ENCODE results near the gene KRTAP9-7.

The KRTAP9-7 gene

DNA sequence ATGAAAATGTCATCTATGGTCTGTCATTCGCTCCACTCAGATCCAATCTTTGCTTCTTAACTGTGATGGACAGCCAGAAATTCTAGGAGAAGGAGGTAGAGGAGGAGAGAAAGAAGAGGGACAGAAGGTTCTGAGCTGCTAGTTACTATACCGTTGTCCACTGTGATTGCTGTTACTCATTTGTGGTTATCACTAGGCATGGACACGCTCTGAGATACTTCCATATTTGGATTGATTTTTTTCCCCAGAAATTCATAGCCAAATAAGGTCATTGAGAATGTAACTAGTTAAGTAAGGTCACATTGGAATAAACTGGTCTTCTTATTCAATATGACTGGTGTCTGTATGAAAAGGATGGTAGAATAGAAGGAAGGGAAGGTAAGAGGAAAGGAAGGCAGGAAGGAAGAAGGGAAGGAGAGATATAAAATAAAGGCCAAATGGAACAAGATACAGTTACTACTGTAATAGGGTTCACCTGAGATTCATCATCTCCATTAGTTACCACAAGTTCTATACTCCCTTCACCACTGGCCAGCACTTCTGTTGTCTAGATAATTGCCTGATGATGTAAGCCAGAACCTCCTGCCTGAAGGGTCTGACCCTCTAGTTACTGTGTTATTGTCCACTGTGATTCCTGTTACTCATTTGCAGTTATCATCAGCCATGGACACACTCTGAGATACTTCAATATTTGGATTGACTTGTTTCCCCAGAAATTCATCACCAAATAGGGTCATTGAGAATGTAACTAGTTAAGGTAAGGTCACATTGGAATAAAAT is 2.9 kb downstream of the KRTAP9-7 start:
- DNase-seq: peak; percentile 21

GRCh38 chr17:41284043-41284442 is 8.5 kb downstream of the KRTAP9-7 start:
- peak; percentile 94 for DNase-seq

GRCh38 chr17:41284546-41284945 is 9.0 kb downstream of the KRTAP9-7 start:
- no peak for DNase-seq

DNA sequence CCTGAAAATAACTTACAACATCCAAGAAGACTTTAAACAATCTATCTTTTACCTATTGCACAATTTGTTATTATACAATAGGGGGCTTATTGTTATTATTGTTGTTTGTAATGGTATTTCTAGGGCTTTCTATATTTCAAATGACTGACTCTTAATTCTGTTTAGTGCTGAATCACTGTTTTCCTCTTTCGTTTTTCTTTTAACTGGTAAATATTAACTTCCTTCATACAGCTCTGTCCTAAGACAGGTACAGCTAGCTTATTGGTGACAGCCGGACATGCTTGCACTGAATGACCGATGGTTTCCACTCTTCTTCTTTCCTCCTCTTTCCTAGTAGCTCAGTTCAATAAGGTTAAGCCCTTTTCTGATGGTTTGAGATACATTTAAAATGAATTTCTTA is 11.6 kb downstream of the KRTAP9-7 start:
- DNase-seq: no peak

- peak; percentile 47 for DNase-seq
Measured at GRCh38 chr17:41294016-41294415, 18.5 kb downstream of the KRTAP9-7 start.

GRCh38 chr17:41296846-41297245 is 21.3 kb downstream of the KRTAP9-7 start:
- no peak for DNase-seq

GRCh38 chr17:41298458-41299135 is 23.1 kb downstream of the KRTAP9-7 start:
- DNase-seq: no peak

DNA sequence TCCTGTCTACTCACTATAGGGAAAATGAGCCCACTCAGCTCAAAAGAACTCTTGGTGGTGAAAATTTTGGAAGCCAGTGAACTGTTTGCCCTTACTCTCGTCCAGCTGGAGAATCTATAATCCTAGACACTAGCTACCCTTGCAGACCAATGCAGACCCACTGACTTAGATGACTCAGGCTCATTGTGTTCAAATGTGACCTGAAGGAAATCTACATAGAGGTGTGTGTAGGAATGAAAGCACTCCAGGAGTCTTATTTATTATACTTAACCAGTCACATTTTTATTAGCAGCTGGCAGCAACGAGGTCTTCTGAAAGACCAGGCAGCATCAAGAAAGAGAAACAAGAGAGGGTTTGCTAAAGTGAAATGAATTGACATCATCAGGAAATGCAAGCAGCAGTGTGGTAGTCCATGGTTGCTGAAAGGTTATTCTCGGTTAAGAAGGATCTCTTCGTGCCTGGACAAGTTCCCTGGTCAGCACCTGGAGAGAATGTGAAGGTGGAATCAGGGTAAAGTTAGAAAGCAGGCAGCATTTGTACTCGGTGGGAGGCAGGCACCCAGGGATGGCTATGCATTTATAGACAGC is 25.8 kb downstream of the KRTAP9-7 start:
- no peak for DNase-seq

DNA sequence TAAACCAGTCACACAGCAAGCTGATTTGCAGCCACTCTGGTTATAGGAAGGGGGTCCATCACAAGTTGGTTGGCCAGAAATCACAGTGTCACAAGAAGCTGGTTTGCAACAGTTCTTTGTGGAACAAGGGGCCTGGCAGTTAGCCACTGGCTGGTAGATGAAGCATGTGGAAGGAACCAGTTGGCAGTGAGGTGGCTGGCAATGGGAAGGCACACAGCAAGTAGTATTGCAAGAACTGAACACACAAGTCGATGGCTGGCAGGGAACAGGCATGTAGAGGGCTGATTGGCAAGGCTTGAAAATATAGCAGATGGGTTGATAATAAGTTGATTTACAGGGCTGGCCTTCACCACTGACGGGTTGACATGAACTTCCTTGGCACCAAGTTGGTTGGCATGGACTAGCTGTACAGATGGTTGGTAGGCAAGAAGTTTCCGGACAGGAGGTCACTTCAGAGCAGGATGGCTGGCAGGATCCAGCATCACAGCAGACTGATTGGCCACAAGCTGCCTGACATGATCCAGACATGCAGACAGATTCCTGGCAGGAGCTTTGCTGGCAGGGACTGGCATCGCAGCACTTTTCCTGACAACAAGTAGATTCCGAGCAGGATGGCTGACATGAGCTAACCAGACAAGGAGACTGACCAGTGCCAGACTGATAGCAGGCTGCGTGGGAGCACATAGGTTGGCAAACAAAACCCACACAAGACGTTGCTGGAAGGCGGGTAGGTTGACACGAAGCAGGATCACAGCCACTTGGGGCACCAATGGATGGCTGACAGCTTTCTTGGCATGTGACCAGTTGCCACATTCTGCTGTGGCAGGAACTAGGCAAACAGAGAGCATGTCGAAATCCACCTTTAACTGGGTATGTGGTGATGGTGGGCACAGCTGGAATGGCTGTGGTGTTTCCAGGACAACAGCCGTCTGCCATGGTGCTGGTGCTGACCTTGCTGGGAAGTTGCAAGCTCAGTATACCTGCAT is 26.7 kb downstream of the KRTAP9-7 start, which contains the start of gene KRTAP29-1:
TSS of gene KRTAP29-1 (minus strand) at position 936 of the 986 bp plus-strand sequence. CDS start at position 936, 0 bp downstream.
- DNase-seq: no peak

- no peak for DNase-seq
Measured at GRCh38 chr17:41302981-41303380, 27.5 kb downstream of the KRTAP9-7 start.

DNA sequence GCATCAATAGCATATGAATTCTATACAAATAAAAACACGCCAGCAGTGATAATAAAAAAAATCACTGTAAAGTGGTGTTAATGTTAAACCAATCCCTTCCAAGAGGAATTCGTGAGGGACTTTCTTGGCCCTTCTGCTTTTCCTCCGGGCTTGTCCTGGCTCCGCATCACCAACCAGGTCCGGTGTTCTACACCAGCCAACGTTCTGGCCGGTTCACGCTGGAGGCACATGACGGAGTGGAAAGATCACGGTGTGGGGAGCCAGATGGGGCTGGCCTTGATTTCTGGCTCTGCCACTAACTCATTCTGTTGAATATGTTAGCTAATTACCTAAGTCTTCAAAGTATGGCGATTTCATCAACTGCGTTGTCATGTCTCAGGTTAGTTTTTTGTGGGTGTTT is 28.6 kb downstream of the KRTAP9-7 start:
- no peak for DNase-seq

DNA sequence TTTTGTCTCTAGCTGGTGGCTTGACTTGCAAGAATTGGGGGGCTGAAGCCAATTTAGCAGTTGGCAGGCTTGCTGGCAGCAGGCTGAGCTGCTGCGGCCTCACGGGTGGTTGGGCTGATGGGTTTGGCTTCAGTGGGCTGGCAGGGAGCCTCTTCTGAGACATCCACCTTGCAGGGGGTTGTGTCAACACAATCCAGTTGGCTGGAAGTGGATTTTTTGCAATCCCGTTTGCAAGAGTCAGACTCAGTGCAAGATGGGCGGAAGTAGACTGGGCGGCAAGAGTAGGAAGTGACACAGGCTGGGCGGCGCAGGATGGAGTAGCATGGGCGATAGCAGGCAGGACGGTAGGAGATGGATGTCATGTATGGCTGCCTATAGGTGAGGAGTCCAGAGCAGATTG is 32.1 kb downstream of the KRTAP9-7 start:
- peak; percentile 28 for DNase-seq

- DNase-seq: no peak
Measured at GRCh38 chr17:41308251-41308917, 32.9 kb downstream of the KRTAP9-7 start.

- DNase-seq: no peak
Measured at GRCh38 chr17:41308918-41309359, 33.4 kb downstream of the KRTAP9-7 start, which contains the start of gene KRTAP16-1. Gene KRTAP16-1, minus strand, starts transcription at chr17:41309309. Its CDS starts 56 bp downstream, at chr17:41309253.

DNA sequence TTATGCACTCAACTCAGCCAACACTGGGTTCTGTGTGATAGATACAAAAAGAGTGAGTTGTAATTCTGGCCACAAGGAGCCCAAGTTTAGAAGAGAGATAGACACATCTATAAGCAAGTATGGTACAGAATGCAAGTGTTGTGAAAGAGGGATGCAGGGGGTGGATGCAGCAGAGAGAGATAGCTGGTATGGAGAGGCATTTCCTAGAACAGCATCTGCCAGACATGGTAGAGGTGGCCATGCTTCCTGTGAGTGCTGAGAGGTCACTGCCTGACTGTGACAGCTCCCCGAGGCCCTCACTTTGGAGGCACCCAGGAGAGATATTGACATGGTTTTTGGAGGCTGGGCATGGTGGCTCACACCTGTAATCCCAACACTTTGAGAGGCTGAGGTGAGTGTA is 35.6 kb downstream of the KRTAP9-7 start:
- DNase-seq: no peak

DNA sequence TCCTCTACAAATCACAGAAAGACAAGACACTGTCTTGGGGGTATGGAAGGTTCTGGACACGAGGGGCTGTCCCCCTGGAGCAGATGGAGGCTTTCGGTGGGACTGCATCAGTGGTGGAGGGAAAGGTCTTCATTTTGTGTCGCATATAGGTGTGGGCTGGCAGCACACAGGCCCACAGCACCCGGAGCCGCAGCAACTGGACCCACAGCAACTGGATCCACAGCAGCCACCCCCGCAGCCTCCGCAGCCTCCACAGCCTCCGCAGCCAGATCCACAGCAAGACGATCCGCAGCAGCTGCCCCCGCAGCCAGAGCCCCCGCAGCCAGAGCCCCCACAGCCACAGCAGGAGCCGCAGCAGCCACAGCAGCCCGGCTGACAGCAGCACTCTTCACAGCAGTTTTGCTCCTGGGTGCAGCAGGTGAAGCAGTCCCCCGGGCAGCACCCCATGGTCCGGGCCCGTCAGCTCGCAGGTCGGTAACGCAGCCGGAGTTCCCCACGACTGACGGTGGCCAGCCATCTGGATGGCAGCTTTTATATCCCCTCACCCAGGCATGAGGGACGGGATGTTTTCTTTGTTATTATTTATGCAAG is 39.8 kb downstream of the KRTAP9-7 start, which contains the start of gene KRTAP17-1:
TSS of gene KRTAP17-1 (minus strand) at position 507 of the 591 bp plus-strand sequence. CDS start at position 447, 60 bp downstream.
- DNase-seq: no peak

DNA sequence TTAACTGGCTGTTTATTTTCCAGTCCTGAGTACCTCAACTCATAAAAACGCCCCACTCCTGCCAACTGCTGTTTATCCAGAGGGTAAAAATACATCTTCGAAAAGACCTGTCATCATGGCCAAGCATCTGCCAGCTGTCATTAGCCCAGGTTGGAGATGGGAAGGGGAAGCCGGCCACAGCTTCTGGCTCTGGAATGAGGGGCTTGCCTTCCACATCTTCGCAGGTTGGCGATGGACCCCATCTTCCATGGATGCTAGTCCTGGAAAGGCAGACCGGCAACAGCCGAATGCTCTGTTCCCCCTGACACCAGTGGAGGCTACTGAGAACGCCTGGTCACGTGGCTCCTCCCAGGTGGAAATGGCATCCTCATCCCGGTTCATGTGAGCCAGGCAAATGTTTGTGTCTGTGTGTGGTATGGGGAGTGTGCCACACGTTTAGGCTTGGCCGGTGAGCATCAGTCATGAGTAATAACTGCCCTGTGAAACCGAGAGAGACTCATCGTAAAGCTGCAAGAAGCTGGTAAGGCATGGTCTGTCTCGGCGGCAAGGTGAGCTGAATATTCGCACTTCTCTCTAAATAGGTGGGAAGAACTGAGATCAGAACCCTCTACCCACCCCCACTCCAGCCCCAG is 40.4 kb downstream of the KRTAP9-7 start:
- no peak for DNase-seq

DNA sequence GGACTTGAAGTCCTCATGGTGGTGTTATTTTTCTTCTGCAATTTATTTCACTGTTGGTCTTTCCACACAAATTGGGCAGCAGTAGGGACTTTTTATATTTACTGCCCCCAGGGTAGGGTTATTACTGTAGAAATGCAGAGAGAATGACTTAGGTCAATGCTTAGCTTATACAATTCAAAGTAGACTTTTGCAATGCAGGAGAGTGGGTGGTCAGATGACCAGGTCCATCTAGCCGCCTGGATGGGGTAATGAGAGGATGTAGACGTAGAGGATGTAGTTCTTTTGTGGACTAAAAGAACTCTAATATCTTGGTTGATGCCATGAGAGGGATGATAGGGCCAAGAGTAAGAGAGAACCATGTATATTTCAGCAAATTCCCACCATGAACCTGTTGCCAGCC is 42.7 kb downstream of the KRTAP9-7 start:
- no peak for DNase-seq

GRCh38 chr17:41322094-41322902 is 46.8 kb downstream of the KRTAP9-7 start:
- DNase-seq: peak; percentile 73
